CD4-positive, CD25-positive, alpha-beta regulatory T cell (primary cell): ENCODE results near the gene RAMP1. TPM values are rescaled to one million over a fixed set of nuclear protein-coding genes. Genes with fewer than 3 reads are reported as not detected.

ENCODE experiments used
- ATAC-seq, 2 donors: fragments of 150-1000 bp; cut with Tn5 transposase; one replicate each; pipeline ENCODE4 v1.10.0; 2021; ENCODE audit warnings: low read depth in 2 of 2, moderate number of reproducible peaks in 2 of 2, moderate library complexity in 1 of 2
- DNase-seq, 3 donors: peaks; one replicate each; pipeline versions ENCODE4 v3.0.0 to v3.0.0-alpha.2; 2012 to 2022; ENCODE audit warnings: mixed read lengths in 1 of 3
- H3K27ac ChIP-seq: one replicate; pipeline ENCODE4 v1.7.0; 2013; ENCODE audit warnings: mild to moderate bottlenecking, low read length; ENCODE audit not compliant: insufficient read depth, poor library complexity, severe bottlenecking
- H3K27me3 ChIP-seq: one replicate; pipeline ENCODE4 v1.7.0; 2013; ENCODE audit warnings: low read length; ENCODE audit not compliant: control insufficient read depth, insufficient read depth
- H3K36me3 ChIP-seq: one replicate; pipeline ENCODE4 v1.7.0; 2013; ENCODE audit warnings: mild to moderate bottlenecking, low read length, moderate library complexity; ENCODE audit not compliant: control insufficient read depth, insufficient read depth
- H3K4me1 ChIP-seq: 2 replicates; pipeline ENCODE4 v1.7.0; 2013; ENCODE audit warnings: mild to moderate bottlenecking, low read length; ENCODE audit not compliant: insufficient read depth, control insufficient read depth, poor library complexity, severe bottlenecking
- H3K4me3 ChIP-seq: one replicate; pipeline ENCODE4 v1.7.0; 2013; ENCODE audit warnings: low read depth, mild to moderate bottlenecking, low read length, moderate library complexity
- H3K9me3 ChIP-seq, 2 experiments: 1 replicate in 1 of 2; 2 replicates in 1 of 2; pipeline ENCODE4 v1.7.0; 2013; ENCODE audit warnings: low read length in 2 of 2, mild to moderate bottlenecking in 1 of 2, moderate library complexity in 1 of 2; ENCODE audit not compliant: control insufficient read depth in 2 of 2
- H3K27ac Mint-ChIP-seq, 3 donors: one replicate each; pipeline ENCODE4 v1.8.0; 2020 to 2022; ENCODE audit warnings: mild to moderate bottlenecking in 3 of 3, mixed read lengths in 3 of 3, moderate library complexity in 2 of 3
- H3K27me3 Mint-ChIP-seq: one replicate; pipeline ENCODE4 v1.8.0; 2022; ENCODE audit warnings: mild to moderate bottlenecking, mixed read lengths
- H3K36me3 Mint-ChIP-seq: one replicate; pipeline ENCODE4 v1.8.0; 2020; ENCODE audit warnings: mixed read lengths
- H3K4me1 Mint-ChIP-seq, 4 donors: one replicate each; pipeline ENCODE4 v1.8.0; 2020 to 2022; ENCODE audit warnings: mixed read lengths in 4 of 4, mild to moderate bottlenecking in 1 of 4
- H3K4me3 Mint-ChIP-seq, 4 donors: one replicate each; pipeline ENCODE4 v1.8.0; 2020 to 2022; ENCODE audit warnings: mild to moderate bottlenecking in 4 of 4, mixed read lengths in 4 of 4, moderate library complexity in 3 of 4
- H3K9me3 Mint-ChIP-seq, 7 donors: one replicate each; pipeline ENCODE4 v1.8.0; 2020 to 2022; ENCODE audit warnings: mixed read lengths in 7 of 7, mild to moderate bottlenecking in 3 of 7, moderate library complexity in 2 of 7
- polyA plus RNA-seq, 4 donors: library from polyadenylated mRNA; unstranded; fragments of 300-500 nt; fragmentation: Illumina TruSeq; gene quantifications; one replicate each; pipeline ENCODE4 v1.2.3, GENCODE V29; 2021
- total RNA-seq: library from RNA; stranded (reverse); gene quantifications from one replicate; pipeline ENCODE4 v1.2.3, GENCODE V29; 2022

The RAMP1 gene
- total and polyA plus RNA-seq, 5 donors from 2014 or later: 0.22 TPM; not detected in 4

DNA sequence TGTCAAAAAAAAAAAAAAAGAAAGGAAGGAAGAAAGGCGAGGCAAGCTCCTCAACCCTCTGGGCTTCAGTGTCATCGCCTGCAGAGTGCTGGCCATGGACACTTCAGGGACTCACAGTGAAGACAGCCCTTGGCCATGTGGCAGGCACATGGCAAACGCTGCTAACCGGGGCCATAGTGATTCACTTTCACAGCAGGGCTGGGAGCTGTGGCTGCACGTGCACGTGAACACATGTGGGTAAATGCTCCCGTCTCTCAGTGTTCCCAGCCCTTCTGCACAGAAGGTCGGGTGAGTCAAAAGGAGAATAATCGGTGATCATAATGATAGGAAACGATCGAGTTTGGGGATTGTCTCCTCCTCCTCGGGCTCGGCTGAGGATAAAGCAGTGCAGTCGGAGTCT, 61.2 kb downstream of the RAMP1 start:
- peaks cover 9 to 30% (median 14%) of the 10 kb centered on the region in 4 donors for H3K4me1 Mint-ChIP-seq
- H3K36me3 Mint-ChIP-seq: no peaks in the 10 kb centered on the region
- H3K4me3 ChIP-seq: no peak overlapping the region
- no peaks in the 10 kb centered on the region for H3K27me3 Mint-ChIP-seq
- no peaks in the 10 kb centered on the region for H3K27me3 ChIP-seq
- H3K4me3 Mint-ChIP-seq: no peak overlapping the region
- H3K36me3 ChIP-seq: no peaks in the 10 kb centered on the region
- no peak overlapping the region for H3K27ac Mint-ChIP-seq
- no peak for ATAC-seq
- H3K9me3 ChIP-seq: no peaks in the 10 kb centered on the region
- no peaks in the 10 kb centered on the region for H3K9me3 Mint-ChIP-seq
- peaks cover 5% of the 10 kb centered on the region for H3K4me1 ChIP-seq
- H3K27ac ChIP-seq: no peak overlapping the region
- no peak for DNase-seq

DNA sequence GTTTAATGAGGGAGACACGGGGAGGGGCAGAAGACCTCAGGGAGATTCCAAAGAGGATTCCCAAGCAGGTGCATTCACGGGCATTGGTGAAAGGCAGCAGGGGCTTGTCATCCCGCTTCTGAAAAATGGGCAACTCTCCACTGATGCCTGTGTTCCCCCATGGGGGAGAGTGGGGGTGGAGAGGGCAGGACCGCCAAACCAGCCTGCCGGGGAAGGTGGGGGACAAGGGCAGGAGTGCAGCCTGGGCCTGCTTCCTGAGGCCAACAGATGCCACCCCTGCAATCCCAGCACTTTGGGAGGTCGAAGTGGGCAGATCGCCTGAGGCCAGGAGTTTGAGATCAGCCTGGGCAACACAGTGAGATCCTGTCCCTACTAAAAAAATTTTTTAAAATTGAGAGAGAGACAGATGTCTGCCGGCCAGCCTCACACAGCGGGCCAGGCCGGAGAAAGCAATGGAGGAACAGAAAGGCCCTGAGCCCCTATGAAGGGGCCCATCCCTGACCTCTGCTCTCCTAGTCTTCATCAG, 62.6 kb downstream of the RAMP1 start:
- ATAC-seq (no peak), DNase-seq (no peak)
- Mint-ChIP-seq H3K27me3 (no peaks in the 10 kb centered on the region), H3K27ac (no peak overlapping the region), H3K4me1 (peaks cover 11 to 38% (median 20%) of the 10 kb centered on the region in 4 donors), H3K36me3 (no peaks in the 10 kb centered on the region), H3K4me3 (peak overlapping the region in 2 of 4 donors; percentile 5 to 21), H3K9me3 (no peaks in the 10 kb centered on the region)
- Histone ChIP-seq H3K27me3 (no peaks in the 10 kb centered on the region), H3K36me3 (no peaks in the 10 kb centered on the region), H3K27ac (no peak overlapping the region), H3K9me3 (no peaks in the 10 kb centered on the region), H3K4me1 (peaks cover 12% of the 10 kb centered on the region), H3K4me3 (no peak overlapping the region)

GRCh38 chr2:237922641-237923361, 63.4 kb downstream of the RAMP1 start:
- no peaks in the 10 kb centered on the region for H3K36me3 ChIP-seq
- DNase-seq (no peak), ATAC-seq (no peak)
- Mint-ChIP-seq H3K27me3 (no peaks in the 10 kb centered on the region), H3K4me3 (peak overlapping the region in 3 of 4 donors; percentile 24 to 67 (median 51)), H3K36me3 (no peaks in the 10 kb centered on the region), H3K4me1 (peaks cover 11 to 38% (median 22%) of the 10 kb centered on the region in 4 donors), H3K9me3 (peaks cover 0 to 3% (median 0%) of the 10 kb centered on the region in 7 donors), H3K27ac (no peak overlapping the region)
- H3K4me1 ChIP-seq: peaks cover 12% of the 10 kb centered on the region
- H3K27ac ChIP-seq: no peak overlapping the region
- H3K9me3 ChIP-seq: no peaks in the 10 kb centered on the region
- H3K4me3 ChIP-seq: peak overlapping the region; percentile 31
- H3K27me3 ChIP-seq: no peaks in the 10 kb centered on the region

DNA sequence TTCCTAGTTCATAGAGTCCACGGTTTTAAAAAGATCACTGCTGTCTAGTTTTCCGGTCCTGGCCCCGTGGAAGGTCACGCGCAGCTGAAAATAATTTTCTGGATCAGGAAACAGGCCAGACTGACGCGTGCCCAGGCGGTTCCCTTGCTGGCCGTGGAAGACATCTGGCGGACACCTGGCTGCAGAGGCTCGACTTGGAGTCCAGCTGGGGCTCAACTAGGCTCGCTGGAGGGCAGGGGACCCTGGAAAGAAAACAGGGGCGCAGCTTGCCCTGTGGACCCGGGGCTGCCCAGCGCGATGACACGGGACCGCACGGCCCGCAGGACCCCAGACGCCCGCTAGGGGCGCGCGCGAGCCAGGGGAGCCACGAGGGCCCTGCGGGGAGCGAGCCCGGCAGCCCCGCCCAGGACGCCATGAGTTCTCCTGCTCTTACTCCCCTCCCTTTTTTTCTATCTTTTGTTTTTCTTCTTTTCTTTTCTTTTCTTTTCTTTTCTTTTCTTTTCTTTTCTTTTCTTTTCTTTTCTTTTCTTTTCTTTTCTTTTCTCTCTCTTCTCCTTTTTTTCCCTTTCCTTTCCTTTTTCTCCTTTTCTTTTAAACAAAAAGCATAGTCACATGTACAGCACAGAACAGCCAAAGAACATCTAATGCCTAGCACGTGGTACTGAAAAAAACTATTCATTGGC, 64.2 kb downstream of the RAMP1 start:
- Histone ChIP-seq H3K4me3 (peak overlapping the region; percentile 31), H3K9me3 (no peaks in the 10 kb centered on the region), H3K4me1 (peaks cover 12% of the 10 kb centered on the region), H3K27ac (no peak overlapping the region), H3K27me3 (no peaks in the 10 kb centered on the region), H3K36me3 (no peaks in the 10 kb centered on the region)
- Mint-ChIP-seq H3K27me3 (no peaks in the 10 kb centered on the region), H3K27ac (no peak overlapping the region), H3K9me3 (peaks cover 0 to 3% (median 0%) of the 10 kb centered on the region in 7 donors), H3K36me3 (no peaks in the 10 kb centered on the region), H3K4me3 (peak overlapping the region; percentile 65 to 67 (median 66)), H3K4me1 (peaks cover 11 to 38% (median 23%) of the 10 kb centered on the region in 4 donors)
- ATAC-seq: peak; percentile 95 to 98
- DNase-seq: peak; percentile 61 to 81 (median 79)

DNA sequence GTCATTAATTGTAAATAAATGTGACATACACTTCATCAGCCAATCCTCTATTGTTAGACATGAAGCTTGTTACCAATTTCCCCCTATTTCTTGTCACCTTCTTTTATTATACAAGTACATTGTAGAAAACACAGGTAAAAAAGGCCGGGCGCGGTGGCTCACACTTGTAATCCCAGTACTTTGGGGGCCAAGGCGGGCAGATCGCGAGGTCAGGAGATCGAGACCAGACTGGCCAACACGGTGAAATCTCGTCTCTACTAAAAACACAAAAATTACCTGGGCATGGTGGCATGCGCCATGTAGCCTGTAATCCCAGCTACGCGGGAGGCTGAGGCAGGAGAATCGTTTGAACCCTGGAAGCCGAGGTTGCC, 64.7 kb downstream of the RAMP1 start:
- H3K36me3 Mint-ChIP-seq: no peaks in the 10 kb centered on the region
- H3K4me3 Mint-ChIP-seq: peak overlapping the region; percentile 42 to 67 (median 66)
- H3K27ac Mint-ChIP-seq: no peak overlapping the region

GRCh38 chr2:237927135-237927534, 67.7 kb downstream of the RAMP1 start:
- H3K9me3 ChIP-seq: no peaks in the 10 kb centered on the region
- H3K4me1 ChIP-seq: peaks cover 12% of the 10 kb centered on the region
- peaks cover 11 to 37% (median 22%) of the 10 kb centered on the region in 4 donors for H3K4me1 Mint-ChIP-seq
- H3K36me3 ChIP-seq: no peaks in the 10 kb centered on the region
- ATAC-seq (no peak), DNase-seq (no peak)
- no peak overlapping the region for H3K27ac Mint-ChIP-seq
- H3K27ac ChIP-seq: no peak overlapping the region
- no peak overlapping the region for H3K4me3 ChIP-seq
- no peaks in the 10 kb centered on the region for H3K27me3 ChIP-seq
- peaks cover 0 to 6% (median 0%) of the 10 kb centered on the region in 7 donors for H3K9me3 Mint-ChIP-seq
- H3K27me3 Mint-ChIP-seq: no peaks in the 10 kb centered on the region
- no peaks in the 10 kb centered on the region for H3K36me3 Mint-ChIP-seq
- peak overlapping the region in 1 of 4 donors; percentile 21 for H3K4me3 Mint-ChIP-seq

More for the DNA sequence above, 64.7 kb downstream of the RAMP1 start:
- ATAC-seq (no peak), DNase-seq (no peak)
- H3K36me3 ChIP-seq: no peaks in the 10 kb centered on the region
- Mint-ChIP-seq H3K9me3 (peaks cover 0 to 3% (median 0%) of the 10 kb centered on the region in 7 donors), H3K27me3 (no peaks in the 10 kb centered on the region), H3K4me1 (peaks cover 11 to 37% (median 24%) of the 10 kb centered on the region in 4 donors)
- H3K27me3 ChIP-seq: no peaks in the 10 kb centered on the region
- no peaks in the 10 kb centered on the region for H3K9me3 ChIP-seq
- peaks cover 12% of the 10 kb centered on the region for H3K4me1 ChIP-seq
- no peak overlapping the region for H3K4me3 ChIP-seq
- H3K27ac ChIP-seq: no peak overlapping the region

GRCh38 chr2:237927986-237928385, 68.6 kb downstream of the RAMP1 start:
- no peak overlapping the region for H3K4me3 Mint-ChIP-seq
- DNase-seq (no peak), ATAC-seq (no peak)
- no peaks in the 10 kb centered on the region for H3K36me3 ChIP-seq
- no peak overlapping the region for H3K27ac ChIP-seq
- no peaks in the 10 kb centered on the region for H3K36me3 Mint-ChIP-seq
- no peaks in the 10 kb centered on the region for H3K9me3 ChIP-seq
- H3K4me1 ChIP-seq: peaks cover 12% of the 10 kb centered on the region
- no peaks in the 10 kb centered on the region for H3K27me3 ChIP-seq
- peaks cover 0 to 6% (median 0%) of the 10 kb centered on the region in 7 donors for H3K9me3 Mint-ChIP-seq
- H3K27ac Mint-ChIP-seq: no peak overlapping the region
- peaks cover 11 to 36% (median 22%) of the 10 kb centered on the region in 4 donors for H3K4me1 Mint-ChIP-seq
- H3K27me3 Mint-ChIP-seq: no peaks in the 10 kb centered on the region
- no peak overlapping the region for H3K4me3 ChIP-seq
